Activated B cell treated with CpG ODN at 0.5 μM for 24 hours (primary cell): Measurements from ENCODE around the gene DGLUCY. TPM values are rescaled to one million over a fixed set of nuclear protein-coding genes. Genes with fewer than 3 reads are reported as not detected.

Experiments
- ATAC-seq: fragments of 200-7000 bp; cut with Tn5 transposase; one replicate; pipeline ENCODE4 v1.10.0; 2021; ENCODE audit warnings: low read depth, mild to moderate bottlenecking, moderate library complexity
- CTCF ChIA-PET: fragments of 350-600 bp; sonication (Branson Sonifier 250); formaldehyde crosslinking; loops from one replicate; lab custom pipeline; 2021; ENCODE audit warnings: antibody characterized with exemption; lab: Charles Lee
- POLR2A ChIA-PET: fragments of 350-600 bp; sonication (Branson Sonifier 250); formaldehyde crosslinking; loops from one replicate; lab custom pipeline; 2021; ENCODE audit warnings: antibody characterized with exemption; lab: Charles Lee
- DNase-seq: peaks from one replicate; pipeline ENCODE4 v3.0.0; 2022
- H3K27ac Mint-ChIP-seq: one replicate; pipeline ENCODE4 v1.8.0; 2020; ENCODE audit warnings: mixed read lengths
- H3K27me3 Mint-ChIP-seq: one replicate; pipeline ENCODE4 v1.8.0; 2021; ENCODE audit warnings: mixed read lengths
- H3K36me3 Mint-ChIP-seq: one replicate; pipeline ENCODE4 v1.8.0; 2021; ENCODE audit warnings: low read depth, mixed read lengths
- H3K4me1 Mint-ChIP-seq: one replicate; pipeline ENCODE4 v1.8.0; 2021; ENCODE audit warnings: mixed read lengths
- H3K4me3 Mint-ChIP-seq: one replicate; pipeline ENCODE4 v1.8.0; 2020; ENCODE audit warnings: mild to moderate bottlenecking, mixed read lengths
- H3K9me3 Mint-ChIP-seq: one replicate; pipeline ENCODE4 v1.8.0; 2020; ENCODE audit warnings: mixed read lengths
- CTCF ChIP-seq: fragments of 200-600 bp; IDR thresholded peaks from one replicate; pipeline ENCODE4 v1.8.0; 2022; ENCODE audit warnings: antibody characterized with exemption, mild to moderate bottlenecking
- intact Hi-C: fragments of 100-400 bp; cut with micrococcal nuclease; formaldehyde crosslinking; loops from one replicate; pipeline ENCODE4 v1.15.1; 2024
- total RNA-seq: library from RNA; stranded (reverse); gene quantifications from 2 replicates; pipeline ENCODE4 v1.2.3, GENCODE V29; 2022

DGLUCY gene
- total RNA-seq, 1 donor from 2014 or later, result 92.7 TPM

GRCh38 chr14:91231446-91231845, 117.6 kb downstream of the DGLUCY start:
- intact Hi-C loops, result no loop called here
- no peak overlapping the region for H3K27ac Mint-ChIP-seq
- no peak for TF ChIP-seq CTCF
- peaks cover 2% of the 10 kb centered on the region for H3K9me3 Mint-ChIP-seq
- H3K36me3 Mint-ChIP-seq, result no peaks in the 10 kb centered on the region
- ATAC-seq (no peak), DNase-seq (no peak)
- POLR2A ChIA-PET, result interaction anchor here (1.1 to 1.6 kb wide), 2 partner anchors 10 to 12 kb away, joined by 3 to 5 read pairs; no protein-coding TSS in a partner anchor
- CTCF ChIA-PET, result no interaction called here
- H3K4me1 Mint-ChIP-seq, result peaks cover 61% of the 10 kb centered on the region
- no peak overlapping the region for H3K4me3 Mint-ChIP-seq
- no peaks in the 10 kb centered on the region for H3K27me3 Mint-ChIP-seq

- ChIA-PET CTCF (no interaction called here), POLR2A (interaction anchor here (1.1 to 1.6 kb wide), 2 partner anchors 9 to 11 kb away, joined by 3 to 5 read pairs; no protein-coding TSS in a partner anchor)
- ATAC-seq, result no peak
- H3K36me3 Mint-ChIP-seq, result no peaks in the 10 kb centered on the region
- H3K27ac Mint-ChIP-seq, result no peak overlapping the region
- peaks cover 55% of the 10 kb centered on the region for H3K4me1 Mint-ChIP-seq
- no peak for DNase-seq
- TF ChIP-seq CTCF, result no peak
- intact Hi-C loops, result no loop called here
- H3K27me3 Mint-ChIP-seq, result no peaks in the 10 kb centered on the region
- no peak overlapping the region for H3K4me3 Mint-ChIP-seq
- peaks cover 2% of the 10 kb centered on the region for H3K9me3 Mint-ChIP-seq
Measured at GRCh38 chr14:91232052-91232451, 118.2 kb downstream of the DGLUCY start.

GRCh38 chr14:91232603-91233002, 118.7 kb downstream of the DGLUCY start:
- H3K27ac Mint-ChIP-seq, result no peak overlapping the region
- H3K4me1 Mint-ChIP-seq, result peaks cover 49% of the 10 kb centered on the region
- no peak for ATAC-seq
- intact Hi-C loops, result no loop called here
- CTCF ChIA-PET, result no interaction called here
- H3K9me3 Mint-ChIP-seq, result peaks cover 2% of the 10 kb centered on the region
- POLR2A ChIA-PET, result interaction anchor here (0.7 to 1.6 kb wide), 3 partner anchors 9 to 275 kb away, joined by 3 to 6 read pairs (median 5); no protein-coding TSS in a partner anchor
- H3K27me3 Mint-ChIP-seq, result no peaks in the 10 kb centered on the region
- TF ChIP-seq CTCF, result no peak
- no peaks in the 10 kb centered on the region for H3K36me3 Mint-ChIP-seq
- H3K4me3 Mint-ChIP-seq, result no peak overlapping the region
- no peak for DNase-seq

GRCh38 chr14:91233936-91234790, 120.3 kb downstream of the DGLUCY start:
- Mint-ChIP-seq H3K36me3 (no peaks in the 10 kb centered on the region), H3K4me1 (peaks cover 45% of the 10 kb centered on the region), H3K27me3 (no peaks in the 10 kb centered on the region), H3K9me3 (peaks cover 2% of the 10 kb centered on the region), H3K27ac (no peak overlapping the region), H3K4me3 (no peak overlapping the region)
- ChIA-PET POLR2A (no interaction called here), CTCF (no interaction called here)
- intact Hi-C loops, result no loop called here
- no peak for ATAC-seq
- TF ChIP-seq CTCF, result no peak
- DNase-seq, result no peak

GRCh38 chr14:91234791-91235114, 120.9 kb downstream of the DGLUCY start:
- peaks cover 42% of the 10 kb centered on the region for H3K4me1 Mint-ChIP-seq
- DNase-seq, result no peak
- ATAC-seq, result no peak
- H3K4me3 Mint-ChIP-seq, result no peak overlapping the region
- no peak overlapping the region for H3K27ac Mint-ChIP-seq
- H3K9me3 Mint-ChIP-seq, result peaks cover 2% of the 10 kb centered on the region
- CTCF ChIA-PET, result no interaction called here
- POLR2A ChIA-PET, result no interaction called here
- H3K36me3 Mint-ChIP-seq, result no peaks in the 10 kb centered on the region
- H3K27me3 Mint-ChIP-seq, result no peaks in the 10 kb centered on the region
- intact Hi-C loops, result no loop called here
- TF ChIP-seq CTCF, result no peak
